Glutamatergic neuron (in vitro differentiated cells): ENCODE measurements around the gene PLD1. TPM values are rescaled to one million over a fixed set of nuclear protein-coding genes. Genes with fewer than 3 reads are reported as not detected.

Source experiments
- DNase-seq: peaks from one replicate; pipeline ENCODE4 v3.0.0; 2022
- H3K27ac Mint-ChIP-seq: one replicate; pipeline ENCODE4 v1.8.0; 2020; ENCODE audit warnings: mild to moderate bottlenecking, mixed read lengths, inconsistent platforms; ENCODE audit not compliant: unreplicated experiment
- H3K27me3 Mint-ChIP-seq: one replicate; pipeline ENCODE4 v1.8.0; 2020; ENCODE audit warnings: mild to moderate bottlenecking, moderate library complexity, mixed read lengths, inconsistent platforms; ENCODE audit not compliant: unreplicated experiment
- H3K36me3 Mint-ChIP-seq: one replicate; pipeline ENCODE4 v1.8.0; 2020; ENCODE audit warnings: mild to moderate bottlenecking, mixed read lengths, inconsistent platforms; ENCODE audit not compliant: unreplicated experiment
- H3K4me1 Mint-ChIP-seq: one replicate; pipeline ENCODE4 v1.8.0; 2020; ENCODE audit warnings: mild to moderate bottlenecking, low read depth, mixed read lengths, inconsistent platforms; ENCODE audit not compliant: unreplicated experiment
- H3K4me3 Mint-ChIP-seq: one replicate; pipeline ENCODE4 v1.8.0; 2020; ENCODE audit warnings: mild to moderate bottlenecking, mixed read lengths, inconsistent platforms; ENCODE audit not compliant: unreplicated experiment
- H3K9me3 Mint-ChIP-seq: one replicate; pipeline ENCODE4 v1.8.0; 2020; ENCODE audit warnings: mild to moderate bottlenecking, moderate library complexity, mixed read lengths, inconsistent platforms; ENCODE audit not compliant: unreplicated experiment
- CTCF ChIP-seq: fragments of 200-600 bp; sonication (generic); IDR thresholded peaks from one replicate; pipeline ENCODE4 v1.5.0; 2021; ENCODE audit not compliant: partially characterized antibody, unreplicated experiment
- total RNA-seq: library from RNA; stranded (reverse); fragmentation: NEBNext Ultra II Directional; extraction: Animal tissue kit (Norgen Biotek cat#: 25700); gene quantifications from one replicate; pipeline ENCODE4 v1.2.1, GENCODE V29; 2021; ENCODE audit not compliant: unreplicated experiment

Gene PLD1
- total RNA-seq, 1 donor from 2014 or later, result 0.61 TPM

- Mint-ChIP-seq H3K4me1 (no peaks in the 10 kb centered on the region), H3K36me3 (no peaks in the 10 kb centered on the region), H3K27me3 (no peaks in the 10 kb centered on the region), H3K4me3 (no peak overlapping the region), H3K9me3 (no peaks in the 10 kb centered on the region), H3K27ac (no peak overlapping the region)
- DNase-seq, result no peak
- TF ChIP-seq CTCF, result no peak
Observed at GRCh38 chr3:171782617-171783016, 27.7 kb downstream of the PLD1 start.

- Mint-ChIP-seq H3K4me1 (no peaks in the 10 kb centered on the region), H3K36me3 (no peaks in the 10 kb centered on the region), H3K27me3 (peaks cover 2% of the 10 kb centered on the region), H3K9me3 (no peaks in the 10 kb centered on the region), H3K4me3 (no peak overlapping the region), H3K27ac (no peak overlapping the region)
- no peak for DNase-seq
- TF ChIP-seq CTCF, result no peak
Observed at GRCh38 chr3:171781711-171782127, 28.6 kb downstream of the PLD1 start.

GRCh38 chr3:171778493-171778892, 31.8 kb downstream of the PLD1 start:
- H3K9me3 Mint-ChIP-seq, result no peaks in the 10 kb centered on the region
- H3K4me3 Mint-ChIP-seq, result no peak overlapping the region
- H3K36me3 Mint-ChIP-seq, result no peaks in the 10 kb centered on the region
- no peaks in the 10 kb centered on the region for H3K4me1 Mint-ChIP-seq
- no peak for TF ChIP-seq CTCF
- DNase-seq, result no peak
- peaks cover 2% of the 10 kb centered on the region for H3K27me3 Mint-ChIP-seq
- no peak overlapping the region for H3K27ac Mint-ChIP-seq

GRCh38 chr3:171777596-171777995, 32.7 kb downstream of the PLD1 start:
- H3K9me3 Mint-ChIP-seq, result no peaks in the 10 kb centered on the region
- no peak for TF ChIP-seq CTCF
- peaks cover 2% of the 10 kb centered on the region for H3K27me3 Mint-ChIP-seq
- DNase-seq, result no peak
- H3K27ac Mint-ChIP-seq, result no peak overlapping the region
- no peak overlapping the region for H3K4me3 Mint-ChIP-seq
- peaks cover 2% of the 10 kb centered on the region for H3K4me1 Mint-ChIP-seq
- no peaks in the 10 kb centered on the region for H3K36me3 Mint-ChIP-seq

- TF ChIP-seq CTCF, result no peak
- no peak overlapping the region for H3K4me3 Mint-ChIP-seq
- H3K9me3 Mint-ChIP-seq, result no peaks in the 10 kb centered on the region
- no peak for DNase-seq
- H3K4me1 Mint-ChIP-seq, result peaks cover 4% of the 10 kb centered on the region
- no peaks in the 10 kb centered on the region for H3K36me3 Mint-ChIP-seq
- H3K27me3 Mint-ChIP-seq, result peaks cover 2% of the 10 kb centered on the region
- H3K27ac Mint-ChIP-seq, result no peak overlapping the region
Observed at GRCh38 chr3:171776839-171777583, 33.3 kb downstream of the PLD1 start.
